ENCODE measurements around the gene EPAS1.

GRCh38 chr2:46373238-46373637 is 76.0 kb downstream of the EPAS1 start:
- TF ChIP-seq EZH2 (IDR thresholded peaks at IDR 0.05; ENCODE audit: insufficient read depth, poor library complexity, severe bottlenecking) = no peak
- TF ChIP-seq EZH2phosphoT487 (IDR thresholded peaks at IDR 0.05; ENCODE audit: insufficient read depth, low read depth) = no peak
